Subcutaneous adipose tissue (tissue), 4 donors: ENCODE measurements around the gene AAMDC. TPM values are rescaled to one million over a fixed set of nuclear protein-coding genes. Genes with fewer than 3 reads are reported as not detected.

Source experiments
- CTCF ChIP-seq: fragments of 450-650 bp; IDR thresholded peaks from one replicate; pipeline ENCODE4 v1.5.1; 2016; ENCODE audit warnings: low read depth, mild to moderate bottlenecking, control low read depth, antibody characterized with exemption, moderate library complexity
- total RNA-seq, 4 donors: library from RNA; depleted of rRNA; stranded (reverse); fragments of >200 nt; gene quantifications; one replicate each; pipeline ENCODE4 v1.1.0, GENCODE V29; 2016

The AAMDC gene
- total RNA-seq, 4 donors from 2014 or later = 33.3 to 69.0 (median 61.5) TPM

GRCh38 chr11:77801477-77801876 lies 19.5 kb upstream of the AAMDC start:
- TF ChIP-seq CTCF = no peak

- TF ChIP-seq CTCF = no peak
Observed at GRCh38 chr11:77806415-77806814, 14.5 kb upstream of the AAMDC start.

GRCh38 chr11:77806993-77807392 lies 14.0 kb upstream of the AAMDC start:
- TF ChIP-seq CTCF = no peak

GRCh38 chr11:77813256-77813655 lies 7.7 kb upstream of the AAMDC start:
- TF ChIP-seq CTCF = no peak

GRCh38 chr11:77814848-77815247 lies 6.1 kb upstream of the AAMDC start:
- TF ChIP-seq CTCF = no peak

GRCh38 chr11:77815459-77815858 lies 5.5 kb upstream of the AAMDC start:
- no peak for TF ChIP-seq CTCF

- TF ChIP-seq CTCF = no peak
Observed at GRCh38 chr11:77819411-77819920, 1.5 kb upstream of the AAMDC start.
